NCI-H2171 treated with DMSO at 0.1 percent for 48 hours (cell line): ENCODE measurements around the gene GLG1.

Experiments used
- DNase-seq: peaks from one replicate; lab custom pipeline; 2025; lab: John Stamatoyannopoulos, UW

The GLG1 gene

DNA sequence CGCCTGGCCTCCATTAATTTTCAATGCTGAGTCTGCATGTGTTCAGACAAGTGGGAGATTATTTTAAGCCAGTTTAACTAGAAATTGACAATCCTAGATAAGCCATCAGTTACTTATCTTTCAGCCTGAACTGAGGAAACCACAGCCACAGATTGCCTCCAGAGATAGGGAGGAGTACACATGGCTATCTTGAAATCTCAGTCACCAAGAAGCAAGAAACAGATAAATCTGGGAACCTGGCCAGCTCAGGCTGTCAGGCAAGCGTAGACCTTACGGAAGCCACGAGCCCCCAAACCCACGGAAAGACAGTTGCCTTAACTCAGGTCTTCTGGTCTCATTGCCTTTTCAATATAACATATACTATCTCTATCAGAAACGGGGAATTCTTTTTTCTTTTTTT is 2.0 kb upstream of the GLG1 start:
- DNase-seq, result peak; percentile 32

GRCh38 chr16:74608381-74608780 is 1.5 kb upstream of the GLG1 start:
- no peak for DNase-seq

- peak; percentile 57 for DNase-seq
Measured at GRCh38 chr16:74607962-74608356, 1.0 kb upstream of the GLG1 start.

DNA sequence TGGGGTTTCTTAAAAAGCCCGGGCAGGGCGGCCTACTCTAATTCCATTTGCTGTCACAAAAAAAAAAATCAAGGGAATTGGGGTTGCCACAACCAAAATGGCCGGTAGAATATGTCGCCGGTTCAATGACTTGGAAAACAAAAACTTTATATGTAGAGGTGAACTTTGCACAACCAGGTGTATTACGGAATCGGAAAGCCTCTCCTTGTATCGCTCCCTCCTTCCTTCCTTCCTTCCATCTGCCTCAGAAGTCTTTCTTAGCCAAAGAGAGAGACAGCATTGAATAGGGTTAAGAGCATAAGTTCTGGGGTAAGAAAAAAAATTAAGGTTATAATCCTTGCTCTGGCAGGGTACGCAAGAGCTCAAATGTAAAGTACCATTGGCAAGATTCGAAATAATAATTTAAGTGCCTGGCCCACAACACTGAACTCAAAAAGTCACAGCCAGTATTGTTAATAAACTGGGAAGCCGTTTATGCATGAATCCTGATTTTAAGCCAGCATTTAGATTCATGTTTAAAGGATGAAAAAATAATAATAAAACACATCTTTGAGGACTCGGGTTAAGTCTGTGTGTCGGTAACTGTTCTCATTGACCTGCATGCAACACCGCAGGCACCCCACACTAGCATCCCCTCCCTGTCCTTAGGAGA is 522 bp upstream of the GLG1 start:
- no peak for DNase-seq

DNA sequence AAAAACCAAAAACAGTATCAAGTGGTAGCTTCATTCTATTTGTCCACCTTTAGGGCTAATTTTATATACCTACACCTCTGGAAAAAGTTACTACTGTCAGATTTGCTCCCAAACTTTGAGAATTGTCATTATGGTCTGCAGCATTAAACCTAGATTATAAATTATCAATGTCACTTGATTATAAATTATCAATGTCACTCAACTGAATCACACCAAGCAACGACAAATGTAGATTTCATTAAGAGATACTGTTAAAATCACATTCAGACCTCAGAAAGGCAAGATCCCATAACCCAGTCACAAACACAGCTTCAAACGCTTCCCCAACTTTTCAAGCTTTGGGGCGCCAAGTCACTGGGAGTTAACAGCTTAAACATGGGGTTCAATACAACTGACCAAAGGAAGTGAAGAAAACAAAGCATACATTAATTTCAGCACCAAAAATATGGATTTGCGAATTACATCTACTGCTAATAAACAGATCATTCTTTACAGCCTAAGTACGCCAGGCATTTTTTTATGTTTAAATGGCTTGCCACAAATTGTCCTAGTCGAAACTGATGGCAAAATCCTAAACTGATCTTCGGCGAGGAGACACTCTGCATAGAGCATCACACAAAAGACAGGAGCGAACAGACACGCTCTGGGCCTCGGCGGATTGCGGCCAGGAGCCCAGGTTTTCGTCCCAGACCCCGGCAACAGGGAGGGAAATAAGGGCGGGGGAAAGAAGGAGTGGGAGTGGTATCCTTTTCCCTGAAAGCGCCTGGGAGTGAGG is 981 bp downstream of the GLG1 start:
- no peak for DNase-seq

- no peak for DNase-seq
Measured at GRCh38 chr16:74605332-74605731, 1.6 kb downstream of the GLG1 start.

GRCh38 chr16:74603848-74604247 is 3.1 kb downstream of the GLG1 start:
- no peak for DNase-seq

GRCh38 chr16:74601126-74601871 is 5.6 kb downstream of the GLG1 start:
- DNase-seq, result no peak

GRCh38 chr16:74596586-74596985 is 10.3 kb downstream of the GLG1 start:
- DNase-seq, result no peak

- no peak for DNase-seq
Measured at GRCh38 chr16:74592847-74593246, 14.1 kb downstream of the GLG1 start.

GRCh38 chr16:74591876-74592650 is 14.9 kb downstream of the GLG1 start:
- DNase-seq, result no peak

DNA sequence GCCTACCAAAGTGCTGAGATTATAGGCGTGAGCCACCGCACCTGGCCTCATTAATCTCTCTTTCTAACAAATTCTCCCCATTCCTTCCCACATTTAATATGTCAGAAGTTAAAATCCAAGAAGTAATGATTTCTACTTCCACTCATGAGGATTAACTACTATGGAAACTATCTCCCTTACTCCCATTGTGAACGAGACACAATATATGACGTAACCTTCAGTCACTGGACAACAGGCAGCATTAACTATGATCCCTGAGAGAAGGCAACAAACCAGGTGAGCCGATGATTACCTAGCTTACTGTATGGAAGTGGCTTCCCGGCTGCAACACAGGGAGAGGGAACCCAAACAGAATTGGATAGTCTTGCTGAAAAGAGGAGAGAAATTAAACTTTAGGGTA is 20.0 kb downstream of the GLG1 start:
- no peak for DNase-seq

- no peak for DNase-seq
Measured at GRCh38 chr16:74585846-74586443, 21.0 kb downstream of the GLG1 start.

DNA sequence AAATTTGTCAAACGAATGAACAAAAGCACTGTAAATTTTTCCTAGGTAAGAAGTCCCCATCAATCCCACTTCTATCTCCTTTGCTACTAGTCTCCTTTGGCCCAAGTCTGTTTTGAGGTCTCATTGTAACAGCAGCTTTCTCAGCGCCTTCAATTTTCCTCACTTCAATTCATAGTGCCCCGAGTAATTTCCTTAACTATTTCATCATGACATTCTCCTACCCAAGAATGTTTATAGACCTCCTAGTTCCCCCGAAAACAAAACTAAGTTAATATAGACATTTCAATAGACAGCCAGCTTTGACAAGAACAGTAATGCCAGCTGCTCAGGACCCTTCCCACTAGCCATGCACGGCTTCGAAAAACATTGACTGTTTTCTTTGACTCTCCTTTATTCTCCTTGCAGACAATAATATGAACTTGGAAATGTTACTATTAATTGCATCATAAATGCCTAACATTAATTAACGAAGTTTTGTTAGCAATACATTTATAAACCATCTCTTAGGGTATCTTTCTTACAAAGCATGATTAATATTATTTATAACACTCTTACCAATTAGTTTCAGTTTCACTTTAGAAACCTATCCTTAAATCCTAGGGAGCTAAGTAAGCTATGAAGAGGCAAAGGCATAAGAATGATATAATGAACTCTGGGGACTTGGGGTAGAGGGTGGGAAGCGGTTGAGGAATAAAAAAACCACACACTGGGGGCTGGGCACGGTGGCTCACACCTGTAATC is 22.8 kb downstream of the GLG1 start:
- DNase-seq, result no peak

DNA sequence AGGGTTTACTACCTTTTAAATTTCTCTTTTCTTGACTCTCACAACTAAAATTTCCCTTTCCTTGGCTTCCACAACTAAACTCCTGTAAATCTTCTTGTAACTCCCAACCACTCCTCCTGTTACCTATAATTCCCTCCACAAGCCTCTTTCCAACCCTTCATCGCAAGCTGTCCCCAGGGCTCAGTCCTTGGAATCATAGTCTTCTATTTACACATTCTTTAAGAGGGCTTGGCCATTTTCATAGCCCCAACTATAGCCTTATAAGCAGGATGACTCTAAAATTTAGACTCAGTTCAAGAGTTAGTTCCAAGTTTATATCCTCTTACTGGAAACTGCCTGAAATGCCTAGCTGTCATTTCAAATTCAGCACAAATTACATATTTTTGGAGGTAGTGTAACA is 23.9 kb downstream of the GLG1 start:
- DNase-seq, result no peak

- DNase-seq, result no peak
Measured at GRCh38 chr16:74580833-74581232, 26.1 kb downstream of the GLG1 start.

DNA sequence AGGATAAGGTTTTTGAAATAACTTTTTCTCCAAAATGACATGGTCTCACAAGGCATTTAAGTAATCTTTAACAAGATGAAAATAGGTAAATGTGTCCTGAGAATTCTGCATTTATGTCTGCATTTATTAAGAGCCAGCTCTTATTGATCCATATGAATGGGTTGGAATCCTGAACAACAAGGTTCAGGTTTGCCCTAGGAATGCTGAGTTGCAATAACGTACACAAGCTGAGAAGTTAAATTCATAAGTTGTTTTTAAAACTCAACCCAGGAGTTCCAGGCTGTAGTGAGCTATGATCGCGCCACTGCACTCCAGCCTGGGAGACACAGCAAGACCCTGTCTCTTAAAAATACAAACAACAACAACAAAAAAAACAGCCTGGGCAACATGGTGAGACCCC is 28.1 kb downstream of the GLG1 start:
- DNase-seq, result no peak

GRCh38 chr16:74578433-74578832 is 28.5 kb downstream of the GLG1 start:
- DNase-seq, result no peak

- DNase-seq, result no peak
Measured at GRCh38 chr16:74577882-74578366, 29.0 kb downstream of the GLG1 start.

DNA sequence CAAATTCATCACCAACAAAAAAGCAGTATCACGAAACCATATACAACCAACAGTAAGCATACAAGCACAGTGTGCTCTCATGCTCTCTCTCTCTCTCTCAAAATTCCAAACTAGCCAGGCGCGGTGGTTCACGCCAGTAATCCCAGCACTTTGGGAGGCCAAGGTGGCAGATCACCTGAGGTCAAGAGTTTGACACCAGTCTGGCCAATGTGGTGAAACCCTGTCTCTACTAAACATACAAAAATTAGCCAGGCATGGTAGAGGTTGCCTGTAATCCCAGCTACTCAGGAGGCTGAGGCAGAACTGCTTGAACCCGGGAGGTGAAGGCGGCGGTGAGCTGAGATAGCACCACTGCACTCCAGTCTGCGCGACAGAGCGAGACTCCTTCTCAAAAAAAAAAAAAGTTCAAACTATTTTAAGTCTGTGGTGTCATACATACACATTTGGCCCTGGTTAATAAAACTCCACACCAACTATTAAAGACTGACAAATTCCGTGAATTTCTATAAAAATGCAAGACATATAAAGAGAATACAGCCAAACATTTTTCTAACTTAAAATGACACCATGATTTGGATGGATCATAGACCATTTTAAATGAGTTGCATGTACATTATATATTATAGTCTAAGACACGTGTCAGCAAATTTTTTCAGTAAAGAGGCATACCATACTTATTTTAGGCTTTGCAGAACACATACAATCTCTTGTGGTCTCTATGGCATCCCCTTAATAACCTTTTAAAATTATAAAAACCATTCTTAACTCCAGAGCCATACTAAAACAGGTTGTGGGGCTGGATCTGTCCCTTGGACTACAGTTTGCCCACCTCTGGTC is 30.9 kb downstream of the GLG1 start:
- no peak for DNase-seq
